Measurements from ENCODE around the gene PRPF4. TPM values are rescaled to one million over a fixed set of nuclear protein-coding genes. Genes with fewer than 3 reads are reported as not detected.

The PRPF4 gene
- total and polyA plus RNA-seq, 9 of the 15 experiments (the other 6 are each of a cell fraction or from before 2014, with no cell fraction given): 25.8 to 66.0 (median 39.8) TPM

DNA sequence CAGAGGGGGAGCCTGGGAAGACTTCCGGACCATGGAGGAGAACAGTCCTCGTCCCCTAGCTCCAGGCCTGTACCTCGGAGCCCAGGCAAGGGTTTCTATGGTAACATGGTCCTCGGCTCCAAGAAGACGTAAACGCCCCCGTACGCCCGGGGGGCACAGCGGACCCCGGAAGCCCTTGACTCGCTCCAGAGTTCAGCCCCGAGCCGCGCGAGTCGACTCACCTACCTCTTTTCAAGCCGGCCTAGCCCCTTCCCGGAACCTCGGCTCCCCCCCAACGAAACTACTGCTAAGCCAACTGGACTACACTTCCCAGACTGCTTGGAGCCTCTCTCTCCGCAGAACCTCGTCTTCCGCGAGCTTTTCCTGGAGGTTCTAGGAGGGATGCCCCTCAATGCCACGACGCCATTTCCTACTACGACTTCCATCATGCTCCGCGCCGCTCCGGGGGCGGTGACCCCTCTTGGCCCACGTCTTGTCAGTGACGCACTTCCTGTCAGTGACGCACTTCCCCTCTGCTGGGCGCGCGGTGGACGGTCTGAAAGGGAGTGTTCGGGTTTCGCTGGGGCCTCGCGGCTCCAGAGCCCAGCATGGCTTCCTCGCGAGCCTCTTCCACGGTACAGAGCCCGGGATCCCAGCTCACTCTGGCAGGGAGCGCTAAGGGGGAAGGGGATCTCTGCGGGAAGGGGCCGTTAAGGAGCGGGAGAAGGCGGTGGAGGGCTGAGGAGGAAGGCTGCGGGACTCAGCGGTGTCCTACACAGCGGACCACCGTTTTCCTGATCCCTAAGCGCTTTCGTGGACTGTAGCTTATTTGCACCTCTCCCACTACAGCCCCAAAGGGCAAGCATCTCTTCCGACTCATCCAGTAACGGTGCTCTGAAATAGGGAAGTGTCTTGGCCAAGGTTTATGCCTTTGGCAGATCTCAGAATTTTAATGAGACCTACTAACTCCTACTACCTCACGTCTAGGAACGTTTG is at the start of gene PRPF4, which contains the start of gene CDC26 (continued):
- peak; percentile 96 for TF ChIP-seq CREB1 (IDR thresholded peaks at IDR 0.05)
- TF ChIP-seq CREB1 (CRISPR knock-in tag; IDR thresholded peaks at IDR 0.05): peak; percentile 96
- TF ChIP-seq ZNF41 (CRISPR knock-in tag; conservative IDR thresholded peaks at IDR 0.05): no peak
- TF ChIP-seq ZNF551 (CRISPR knock-in tag; IDR thresholded peaks at IDR 0.05): no peak
- TF ChIP-seq POLR3G (IDR thresholded peaks at IDR 0.05; ENCODE audit: extremely low read depth, insufficient read length, insufficient replicate concordance): no peak
- peak; percentile 99 for TF ChIP-seq POLR2A (conservative IDR thresholded peaks at IDR 0.05)
- TF ChIP-seq, protein P1, sequence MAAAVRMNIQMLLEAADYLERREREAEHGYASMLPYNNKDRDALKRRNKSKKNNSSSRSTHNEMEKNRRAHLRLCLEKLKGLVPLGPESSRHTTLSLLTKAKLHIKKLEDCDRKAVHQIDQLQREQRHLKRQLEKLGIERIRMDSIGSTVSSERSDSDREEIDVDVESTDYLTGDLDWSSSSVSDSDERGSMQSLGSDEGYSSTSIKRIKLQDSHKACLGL (CRISPR knock-in tag; IDR thresholded peaks at IDR 0.05; ENCODE audit: borderline replicate concordance, poor library complexity, severe bottlenecking): peak; percentile 49
- TF ChIP-seq TEAD2 (tag; IDR thresholded peaks at IDR 0.05): no peak
- no peak for TF ChIP-seq PURB (CRISPR knock-in tag; IDR thresholded peaks at IDR 0.05; ENCODE audit: low read depth)
- peak; percentile 58; the same call in 1 of the 2 replicates for TF ChIP-seq MTA1 (IDR thresholded peaks at IDR 0.05; ENCODE audit: borderline replicate concordance)
- no peak for TF ChIP-seq ZNF408 (CRISPR knock-in tag; IDR thresholded peaks at IDR 0.05; ENCODE audit: low read depth)
- TF ChIP-seq FOS (IDR thresholded peaks at IDR 0.05; ENCODE audit: extremely low read depth, insufficient read length): no peak
- TF ChIP-seq FOXM1 (IDR thresholded peaks at IDR 0.05; ENCODE audit: low read depth): no peak
- TF ChIP-seq FOXM1 (CRISPR knock-in tag; IDR thresholded peaks at IDR 0.05; ENCODE audit: low read depth): no peak
- peak; percentile 93 for TF ChIP-seq MYC (IDR thresholded peaks at IDR 0.05; ENCODE audit: low read depth, low read length)
- TF ChIP-seq MYC (CRISPR knock-in tag; IDR thresholded peaks at IDR 0.05; ENCODE audit: borderline replicate concordance, low read depth): peak; percentile 34; the same call in 1 of the 2 replicates
- TF ChIP-seq C11orf30 (IDR thresholded peaks at IDR 0.05; ENCODE audit: low read depth): peak; percentile 80
- TF ChIP-seq, protein P2, sequence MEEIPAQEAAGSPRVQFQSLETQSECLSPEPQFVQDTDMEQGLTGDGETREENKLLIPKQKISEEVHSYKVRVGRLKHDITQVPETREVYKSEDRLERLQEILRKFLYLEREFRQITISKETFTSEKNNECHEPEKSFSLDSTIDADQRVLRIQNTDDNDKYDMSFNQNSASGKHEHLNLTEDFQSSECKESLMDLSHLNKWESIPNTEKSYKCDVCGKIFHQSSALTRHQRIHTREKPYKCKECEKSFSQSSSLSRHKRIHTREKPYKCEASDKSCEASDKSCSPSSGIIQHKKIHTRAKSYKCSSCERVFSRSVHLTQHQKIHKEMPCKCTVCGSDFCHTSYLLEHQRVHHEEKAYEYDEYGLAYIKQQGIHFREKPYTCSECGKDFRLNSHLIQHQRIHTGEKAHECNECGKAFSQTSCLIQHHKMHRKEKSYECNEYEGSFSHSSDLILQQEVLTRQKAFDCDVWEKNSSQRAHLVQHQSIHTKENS (CRISPR knock-in tag; IDR thresholded peaks at IDR 0.05): no peak
- TF ChIP-seq, protein P3, sequence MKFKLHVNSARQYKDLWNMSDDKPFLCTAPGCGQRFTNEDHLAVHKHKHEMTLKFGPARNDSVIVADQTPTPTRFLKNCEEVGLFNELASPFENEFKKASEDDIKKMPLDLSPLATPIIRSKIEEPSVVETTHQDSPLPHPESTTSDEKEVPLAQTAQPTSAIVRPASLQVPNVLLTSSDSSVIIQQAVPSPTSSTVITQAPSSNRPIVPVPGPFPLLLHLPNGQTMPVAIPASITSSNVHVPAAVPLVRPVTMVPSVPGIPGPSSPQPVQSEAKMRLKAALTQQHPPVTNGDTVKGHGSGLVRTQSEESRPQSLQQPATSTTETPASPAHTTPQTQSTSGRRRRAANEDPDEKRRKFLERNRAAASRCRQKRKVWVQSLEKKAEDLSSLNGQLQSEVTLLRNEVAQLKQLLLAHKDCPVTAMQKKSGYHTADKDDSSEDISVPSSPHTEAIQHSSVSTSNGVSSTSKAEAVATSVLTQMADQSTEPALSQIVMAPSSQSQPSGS (CRISPR knock-in tag; IDR thresholded peaks at IDR 0.05): no peak
- TF ChIP-seq, protein P4, sequence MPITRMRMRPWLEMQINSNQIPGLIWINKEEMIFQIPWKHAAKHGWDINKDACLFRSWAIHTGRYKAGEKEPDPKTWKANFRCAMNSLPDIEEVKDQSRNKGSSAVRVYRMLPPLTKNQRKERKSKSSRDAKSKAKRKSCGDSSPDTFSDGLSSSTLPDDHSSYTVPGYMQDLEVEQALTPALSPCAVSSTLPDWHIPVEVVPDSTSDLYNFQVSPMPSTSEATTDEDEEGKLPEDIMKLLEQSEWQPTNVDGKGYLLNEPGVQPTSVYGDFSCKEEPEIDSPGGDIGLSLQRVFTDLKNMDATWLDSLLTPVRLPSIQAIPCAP (CRISPR knock-in tag; IDR thresholded peaks at IDR 0.05; ENCODE audit: borderline replicate concordance): no peak
- TF ChIP-seq ESRRB (CRISPR knock-in tag; IDR thresholded peaks at IDR 0.05; ENCODE audit: borderline replicate concordance): no peak
- TF ChIP-seq TBP (optimal IDR thresholded peaks at IDR 0.05; ENCODE audit: low read depth, low read length): peak; percentile 85
- peak; percentile 96 for TF ChIP-seq NR2C2 (CRISPR knock-in tag; IDR thresholded peaks at IDR 0.05)
- TF ChIP-seq NR2C2 (tag; IDR thresholded peaks at IDR 0.05): peak; percentile 98

Data from K562 (cell line).